ELR (cell line): Measurements from ENCODE around the gene EEIG1.
"Not testable (repeated sequence)": the region's sequence is repeated elsewhere in the genome, so short reads cannot be mapped to it uniquely, and the experiment has no call there.

Experiments used
- DNase-seq: peaks from one replicate; pipeline ENCODE4 v3.0.0-alpha.2; 2015; ENCODE audit warnings: low read depth

Gene EEIG1

GRCh38 chr9:127980706-127981558 is at the start of gene EEIG1:
TSS of gene EEIG1 (minus strand) at chr9:127980989. CDS start at chr9:127980137, 852 bp downstream.
- peak; percentile 91 for DNase-seq

GRCh38 chr9:128027705-128028104 is 46.9 kb upstream of the EEIG1 start:
- DNase-seq = no peak

GRCh38 chr9:128026773-128027541 is 46.2 kb upstream of the EEIG1 start:
- DNase-seq = peak; percentile 29

GRCh38 chr9:128026255-128026772 is 45.5 kb upstream of the EEIG1 start:
- no peak for DNase-seq

- no peak for DNase-seq
Observed at GRCh38 chr9:128025736-128026135, 44.9 kb upstream of the EEIG1 start.

- DNase-seq = no peak
Observed at GRCh38 chr9:128024761-128025308, 44.0 kb upstream of the EEIG1 start.

- DNase-seq = not testable (repeated sequence)
Observed at GRCh38 chr9:128023671-128024070, 42.9 kb upstream of the EEIG1 start.

- no peak for DNase-seq
Observed at GRCh38 chr9:128022886-128023285, 42.1 kb upstream of the EEIG1 start.

GRCh38 chr9:128021098-128021497 is 40.3 kb upstream of the EEIG1 start:
- no peak for DNase-seq

- DNase-seq = no peak
Observed at GRCh38 chr9:128020692-128021091, 39.9 kb upstream of the EEIG1 start.

GRCh38 chr9:128015696-128016095 is 34.9 kb upstream of the EEIG1 start:
- no peak for DNase-seq

- no peak for DNase-seq
Observed at GRCh38 chr9:128011071-128011817, 30.5 kb upstream of the EEIG1 start.

GRCh38 chr9:128009639-128010038 is 28.9 kb upstream of the EEIG1 start:
- no peak for DNase-seq

- DNase-seq = no peak
Observed at GRCh38 chr9:128008171-128008570, 27.4 kb upstream of the EEIG1 start.

- DNase-seq = peak; percentile 63
Observed at GRCh38 chr9:128007566-128008138, 26.9 kb upstream of the EEIG1 start.

- peak; percentile 68 for DNase-seq
Observed at GRCh38 chr9:128006332-128006996, 25.7 kb upstream of the EEIG1 start.

GRCh38 chr9:128005923-128006322 is 25.1 kb upstream of the EEIG1 start:
- DNase-seq = peak; percentile 25

GRCh38 chr9:128003966-128004604 is 23.3 kb upstream of the EEIG1 start:
- no peak for DNase-seq

- no peak for DNase-seq
Observed at GRCh38 chr9:128002959-128003358, 22.2 kb upstream of the EEIG1 start.

GRCh38 chr9:128001779-128002298 is 21.1 kb upstream of the EEIG1 start:
- peak; percentile 95 for DNase-seq
